Fibroblast of mammary gland (primary cell): ENCODE data around the gene KIF3C.
"Not testable (repeated sequence)": the region's sequence is repeated elsewhere in the genome, so short reads cannot be mapped to it uniquely, and the experiment has no call there.

Experiments
- DNase-seq: peaks from one replicate; pipeline ENCODE4 v3.0.0-alpha.2; 2010; ENCODE audit warnings: low read depth
- H3K4me3 ChIP-seq: 2 replicates; pipeline ENCODE4 v1.5.1; 2011; ENCODE audit warnings: low read depth, mild to moderate bottlenecking, low read length, moderate library complexity; ENCODE audit not compliant: control insufficient read depth
- TF ChIP-seq, protein P1 (sequence below): conservative IDR thresholded peaks from 2 replicates; pipeline ENCODE4 v1.5.1; 2011; ENCODE audit warnings: low read depth, low read length, inconsistent platforms; ENCODE audit not compliant: control insufficient read depth, insufficient read depth

KIF3C gene

DNA sequence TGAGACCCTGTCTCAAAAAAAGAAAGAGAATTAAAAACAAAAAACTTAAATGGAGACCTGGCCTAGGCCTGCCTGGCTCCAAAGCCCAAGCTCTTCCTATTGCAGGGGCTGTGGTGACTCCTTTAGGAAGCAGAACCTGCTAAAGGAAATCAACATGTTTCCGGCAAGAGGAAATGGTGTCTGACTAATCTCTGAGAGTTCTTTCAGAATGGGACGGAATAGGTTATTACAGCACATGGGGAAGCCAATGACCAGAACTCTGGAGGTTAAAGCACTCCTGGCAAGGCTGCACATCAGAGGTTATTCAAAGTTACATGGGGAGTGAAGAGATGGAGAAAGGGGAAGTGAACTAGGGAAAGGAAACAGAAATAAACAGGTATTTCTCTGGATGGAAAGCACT lies 21.4 kb downstream of the KIF3C start:
- TF ChIP-seq, protein P1, sequence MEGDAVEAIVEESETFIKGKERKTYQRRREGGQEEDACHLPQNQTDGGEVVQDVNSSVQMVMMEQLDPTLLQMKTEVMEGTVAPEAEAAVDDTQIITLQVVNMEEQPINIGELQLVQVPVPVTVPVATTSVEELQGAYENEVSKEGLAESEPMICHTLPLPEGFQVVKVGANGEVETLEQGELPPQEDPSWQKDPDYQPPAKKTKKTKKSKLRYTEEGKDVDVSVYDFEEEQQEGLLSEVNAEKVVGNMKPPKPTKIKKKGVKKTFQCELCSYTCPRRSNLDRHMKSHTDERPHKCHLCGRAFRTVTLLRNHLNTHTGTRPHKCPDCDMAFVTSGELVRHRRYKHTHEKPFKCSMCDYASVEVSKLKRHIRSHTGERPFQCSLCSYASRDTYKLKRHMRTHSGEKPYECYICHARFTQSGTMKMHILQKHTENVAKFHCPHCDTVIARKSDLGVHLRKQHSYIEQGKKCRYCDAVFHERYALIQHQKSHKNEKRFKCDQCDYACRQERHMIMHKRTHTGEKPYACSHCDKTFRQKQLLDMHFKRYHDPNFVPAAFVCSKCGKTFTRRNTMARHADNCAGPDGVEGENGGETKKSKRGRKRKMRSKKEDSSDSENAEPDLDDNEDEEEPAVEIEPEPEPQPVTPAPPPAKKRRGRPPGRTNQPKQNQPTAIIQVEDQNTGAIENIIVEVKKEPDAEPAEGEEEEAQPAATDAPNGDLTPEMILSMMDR: no peak
- H3K4me3 ChIP-seq: no peak overlapping the region
- DNase-seq: peak; percentile 64

DNA sequence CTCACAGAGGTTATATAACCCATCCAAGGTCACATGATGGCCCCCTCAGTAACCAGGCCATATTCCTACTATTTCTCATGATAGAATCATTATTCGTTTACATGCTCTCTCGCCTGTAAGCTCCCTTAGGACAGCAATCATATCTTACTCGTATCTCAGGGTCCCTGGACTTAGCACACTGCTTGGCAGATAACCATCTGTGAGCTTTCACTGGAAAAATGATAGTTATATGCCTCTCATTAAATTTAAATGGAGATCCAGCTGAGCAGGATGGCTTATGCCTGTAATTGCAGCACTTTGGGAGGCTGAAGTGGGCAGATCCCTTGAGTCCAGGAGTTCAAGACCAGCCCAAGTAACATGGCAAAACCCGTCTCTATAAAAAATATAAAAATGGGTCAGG lies 21.9 kb downstream of the KIF3C start:
- no peak for DNase-seq
- TF ChIP-seq, protein P1: no peak
- no peak overlapping the region for H3K4me3 ChIP-seq

DNA sequence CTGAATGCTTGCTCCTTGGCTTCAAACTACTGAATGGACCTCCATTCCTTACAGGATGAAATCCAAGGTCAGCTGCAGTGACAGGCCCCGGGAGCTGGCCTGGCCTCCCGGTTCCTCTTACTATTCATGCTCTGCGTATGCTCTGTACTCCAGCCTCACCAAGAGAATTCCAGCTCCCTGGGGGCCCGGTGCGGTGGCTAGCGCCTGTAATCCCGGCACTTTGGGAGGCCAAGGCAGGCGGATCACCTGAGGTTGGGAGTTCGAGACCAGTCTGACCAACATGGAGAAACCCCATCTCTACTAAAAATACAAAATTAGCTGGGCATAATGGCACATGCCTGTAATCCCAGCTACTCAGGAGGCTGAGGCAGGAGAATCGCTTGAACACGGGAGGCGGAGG lies 23.7 kb downstream of the KIF3C start:
- H3K4me3 ChIP-seq, DNase-seq: not testable (repeated sequence)

DNA sequence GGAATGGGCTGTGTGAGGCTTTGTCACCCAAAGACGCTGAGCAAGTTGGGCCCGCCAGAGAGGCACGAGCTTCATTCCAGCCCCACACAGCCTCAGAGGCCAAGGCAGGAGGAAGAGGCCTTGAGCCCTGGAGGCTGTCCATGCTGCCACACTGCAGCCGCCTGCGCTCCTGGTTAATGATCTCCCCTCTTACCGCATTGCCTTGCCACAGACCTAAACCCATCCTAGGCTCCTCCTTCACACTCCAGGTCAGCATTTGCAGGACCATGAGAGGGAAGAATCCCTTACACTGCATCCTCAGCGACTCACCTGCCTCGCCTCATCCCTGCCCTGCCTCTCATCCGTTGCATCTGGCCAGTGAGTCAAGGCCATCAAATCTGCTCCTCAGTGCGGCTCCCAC lies 24.6 kb downstream of the KIF3C start:
- no peak for DNase-seq
- TF ChIP-seq, protein P1: no peak
- no peak overlapping the region for H3K4me3 ChIP-seq

DNA sequence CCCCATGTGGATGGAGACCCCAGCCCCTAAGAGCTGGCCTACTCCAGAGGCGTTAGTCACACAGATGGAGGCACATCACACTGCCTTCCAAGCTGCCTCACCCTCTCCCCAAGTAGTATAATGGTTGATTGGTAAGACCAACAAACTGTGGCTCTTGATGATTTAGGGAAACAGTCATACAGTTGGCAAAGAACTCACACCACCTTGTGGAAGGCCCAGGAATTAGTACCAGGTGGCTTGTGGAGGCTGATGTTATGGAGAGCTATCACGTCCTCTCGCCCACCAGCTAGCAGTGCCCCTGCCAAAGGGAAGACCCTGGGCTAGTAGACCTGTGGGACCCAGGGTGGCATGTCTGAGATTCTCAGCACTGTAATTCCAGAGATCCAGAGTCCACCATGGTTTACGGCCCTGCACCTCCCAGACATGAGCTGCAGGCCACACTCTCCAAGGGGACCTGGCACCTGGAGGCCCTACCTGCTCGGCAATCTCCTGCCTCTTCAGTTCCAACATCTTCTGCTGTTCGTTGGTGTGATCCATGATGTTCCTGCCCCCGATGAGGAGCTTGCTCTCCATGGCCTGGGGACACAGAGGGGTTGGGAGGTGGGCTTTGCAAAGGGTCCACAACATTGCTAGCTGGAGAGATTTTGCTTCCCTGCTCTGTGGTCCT lies 26.3 kb downstream of the KIF3C start:
- TF ChIP-seq, protein P1: no peak
- no peak for DNase-seq
- no peak overlapping the region for H3K4me3 ChIP-seq

DNA sequence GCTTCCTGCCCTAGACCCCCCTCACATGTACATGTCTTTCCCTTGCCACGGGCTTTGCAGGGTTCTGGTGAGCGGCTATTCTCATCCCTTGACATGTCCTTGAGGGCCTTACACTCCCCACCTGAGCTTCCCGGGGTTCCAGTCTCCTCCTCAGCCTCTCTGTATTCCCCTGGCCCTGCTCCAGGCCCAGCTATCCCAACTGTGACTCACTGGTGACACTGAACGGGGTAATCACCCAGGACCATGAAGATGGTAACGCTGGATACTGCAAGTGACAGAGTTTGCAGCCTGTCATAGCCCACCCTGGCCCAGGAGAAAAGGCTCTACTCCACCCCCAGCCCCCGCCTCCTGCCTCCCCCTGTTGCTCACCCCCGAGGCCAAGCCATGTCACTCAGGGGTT lies 27.3 kb downstream of the KIF3C start:
- no peak overlapping the region for H3K4me3 ChIP-seq
- no peak for DNase-seq
- TF ChIP-seq, protein P1: no peak

DNA sequence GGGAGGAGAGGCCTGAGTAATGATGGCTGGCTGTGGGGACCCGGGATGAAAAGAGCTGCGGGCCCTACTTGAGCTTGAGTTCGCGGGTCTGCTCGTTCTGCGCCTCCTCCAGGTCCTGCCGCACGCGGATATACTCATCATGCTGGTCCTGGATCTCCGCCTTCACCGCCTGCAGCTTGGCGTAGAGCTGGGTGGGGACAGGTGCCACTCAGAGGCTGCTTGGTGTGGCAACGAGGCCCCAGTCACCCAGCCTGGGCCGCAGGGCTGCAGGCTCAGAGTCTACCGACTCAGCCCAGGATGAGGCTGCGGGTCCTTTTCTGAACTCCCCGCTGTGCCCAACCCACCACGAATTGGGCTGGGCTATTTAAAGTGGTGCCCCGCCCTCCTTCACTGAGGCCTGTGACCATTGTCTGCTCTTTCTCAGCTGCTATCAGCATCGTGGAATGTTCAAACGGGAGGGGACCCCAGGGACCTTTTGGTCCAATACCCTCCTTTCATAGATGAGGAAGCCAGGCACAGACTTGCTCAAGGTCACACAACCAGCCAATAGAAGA lies 28.0 kb downstream of the KIF3C start:
- no peak overlapping the region for H3K4me3 ChIP-seq
- DNase-seq: no peak
- TF ChIP-seq, protein P1: no peak
